PFSK-1 (cell line): ENCODE measurements around the gene PPP3CA.

Experiments
- FOXP2 ChIP-seq: optimal IDR thresholded peaks from 2 replicates; pipeline ENCODE3; 2011; ENCODE audit warnings: borderline replicate concordance, control low read depth, inconsistent platforms; ENCODE audit not compliant: insufficient read depth; ENCODE audit errors: extremely low read length, extremely low read depth
- POLR2AphosphoS5 ChIP-seq: IDR thresholded peaks from 2 replicates; pipeline ENCODE4 v1.6.1; 2012; ENCODE audit warnings: low read depth, mild to moderate bottlenecking, control low read depth, low read length, moderate library complexity
- TAF1 ChIP-seq: IDR thresholded peaks from 2 replicates; pipeline ENCODE4 v1.6.1; 2012; ENCODE audit warnings: low read length, control low read depth, borderline replicate concordance; ENCODE audit not compliant: insufficient read depth

GRCh38 chr4:101393256-101393655 lies 45.9 kb upstream of the PPP3CA start:
- TF ChIP-seq POLR2AphosphoS5 (no peak), FOXP2 (no peak), TAF1 (no peak)
